Uterus (tissue), 4 donors: ENCODE measurements around the gene SFT2D3. TPM values are rescaled to one million over a fixed set of nuclear protein-coding genes. Genes with fewer than 3 reads are reported as not detected.

Experiments used
- DNase-seq, 2 donors: peaks; one replicate each; pipeline ENCODE4 v3.0.0-alpha.2; 2019 to 2020
- H3K27ac ChIP-seq, 2 donors: fragments of 200-600 bp; sonication (generic); 1 replicate in 1 of 2; 2 replicates in 1 of 2; pipeline ENCODE4 v1.5.1; 2016 to 2018
- H3K27me3 ChIP-seq, 2 donors: fragments of 200-600 bp; sonication (generic); one replicate each; pipeline ENCODE4 v1.5.1; 2018 to 2019; ENCODE audit warnings: control low read depth in 1 of 2
- H3K36me3 ChIP-seq, 2 donors: fragments of 200-600 bp; sonication (generic); one replicate each; pipeline ENCODE4 v1.5.1; 2019; ENCODE audit warnings: control low read depth in 1 of 2
- H3K4me1 ChIP-seq, 2 donors: fragments of 200-600 bp; sonication (generic); one replicate each; pipeline ENCODE4 v1.5.1; 2018 to 2019; ENCODE audit warnings: control low read depth in 1 of 2
- H3K4me3 ChIP-seq, 2 donors: fragments of 200-600 bp; sonication (generic); 1 replicate in 1 of 2; 2 replicates in 1 of 2; pipeline ENCODE4 v1.5.1; 2018 to 2019; ENCODE audit warnings: mild to moderate bottlenecking in 1 of 2
- H3K9me3 ChIP-seq, 2 donors: fragments of 200-600 bp; sonication (generic); one replicate each; pipeline ENCODE4 v1.5.1; 2019; ENCODE audit warnings: control low read depth in 1 of 2
- POLR2A ChIP-seq, 2 donors: fragments of 450-650 bp; IDR thresholded peaks; one replicate each; pipeline ENCODE4 v1.6.1; 2016; ENCODE audit warnings: antibody characterized with exemption in 2 of 2, mild to moderate bottlenecking in 1 of 2, moderate library complexity in 1 of 2
- intact Hi-C: fragments of 100-400 bp; cut with DNase I; formaldehyde crosslinking; loops from one replicate; pipeline ENCODE4 v1.15.1; 2023; ENCODE audit warnings: low total_unique reads
- total RNA-seq, 4 donors: library from RNA; depleted of rRNA in 3 of 4; stranded (reverse); fragments of >200 nt in 3 of 4; gene quantifications; one replicate each; pipeline versions ENCODE4 v1.1.0 to v1.2.4, GENCODE V29; 2014 to 2023
- TF ChIP-seq, protein P1 (sequence below), 4 experiments: fragments of 200-600 bp in 2 of 4; fragments of 450-650 bp in 2 of 4; sonication (generic) in 2 of 4; IDR thresholded peaks; one replicate each; pipeline ENCODE4 v1.5.1; 2016 to 2019; ENCODE audit warnings: antibody characterized with exemption in 4 of 4, mild to moderate bottlenecking in 2 of 4, moderate library complexity in 1 of 4
- donor health status: DM: yes; HTN: yes; CAD: no.

Gene SFT2D3
- total RNA-seq, 4 donors from 2014 or later: 5.9 to 27.2 (median 11.1) TPM

DNA sequence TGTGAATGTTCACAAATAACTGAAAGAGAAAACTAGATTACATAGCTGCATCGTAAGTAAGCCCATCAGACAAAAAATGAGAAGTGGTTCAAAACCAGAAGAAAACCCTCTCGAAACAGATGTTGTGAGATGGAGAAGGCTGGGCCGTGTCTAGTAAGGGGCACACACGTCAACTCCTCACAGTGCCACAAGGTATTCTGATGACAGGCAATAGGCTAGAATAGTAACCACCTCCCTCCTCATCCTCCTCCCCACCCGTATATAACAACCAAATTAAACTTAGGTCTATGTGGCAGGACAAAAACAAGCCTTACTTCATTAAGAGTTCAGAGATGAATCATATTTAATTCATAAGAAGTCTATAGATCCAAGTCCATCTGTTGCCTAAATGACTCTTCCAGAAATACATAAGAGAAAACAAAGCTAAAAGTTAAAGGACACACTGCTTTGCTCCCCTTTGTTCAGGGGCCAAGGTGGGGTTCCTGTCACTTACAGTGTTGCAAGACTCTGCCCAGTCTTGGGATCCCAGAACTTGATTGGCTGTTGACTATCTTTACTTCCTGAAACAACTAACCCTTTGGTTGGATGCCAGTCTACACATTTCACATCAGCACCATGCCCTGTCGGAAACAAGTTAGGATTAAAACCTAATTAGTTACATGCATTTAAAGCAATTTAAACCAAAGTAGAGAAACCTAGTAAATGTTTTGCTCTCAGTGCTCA is 25.0 kb downstream of the SFT2D3 start:
- no peaks in the 10 kb centered on the region for H3K27me3 ChIP-seq
- intact Hi-C loops: no loop called here

GRCh38 chr2:127733113-127733815 is 32.0 kb downstream of the SFT2D3 start:
- Histone ChIP-seq H3K4me1 (no peaks in the 10 kb centered on the region), H3K4me3 (no peak overlapping the region), H3K27ac (peak overlapping the region in 1 of 2 donors; percentile 4), H3K9me3 (no peaks in the 10 kb centered on the region), H3K27me3 (no peaks in the 10 kb centered on the region), H3K36me3 (no peaks in the 10 kb centered on the region)
- no peak for DNase-seq
- intact Hi-C loops: no loop called here
- TF ChIP-seq, protein P1, sequence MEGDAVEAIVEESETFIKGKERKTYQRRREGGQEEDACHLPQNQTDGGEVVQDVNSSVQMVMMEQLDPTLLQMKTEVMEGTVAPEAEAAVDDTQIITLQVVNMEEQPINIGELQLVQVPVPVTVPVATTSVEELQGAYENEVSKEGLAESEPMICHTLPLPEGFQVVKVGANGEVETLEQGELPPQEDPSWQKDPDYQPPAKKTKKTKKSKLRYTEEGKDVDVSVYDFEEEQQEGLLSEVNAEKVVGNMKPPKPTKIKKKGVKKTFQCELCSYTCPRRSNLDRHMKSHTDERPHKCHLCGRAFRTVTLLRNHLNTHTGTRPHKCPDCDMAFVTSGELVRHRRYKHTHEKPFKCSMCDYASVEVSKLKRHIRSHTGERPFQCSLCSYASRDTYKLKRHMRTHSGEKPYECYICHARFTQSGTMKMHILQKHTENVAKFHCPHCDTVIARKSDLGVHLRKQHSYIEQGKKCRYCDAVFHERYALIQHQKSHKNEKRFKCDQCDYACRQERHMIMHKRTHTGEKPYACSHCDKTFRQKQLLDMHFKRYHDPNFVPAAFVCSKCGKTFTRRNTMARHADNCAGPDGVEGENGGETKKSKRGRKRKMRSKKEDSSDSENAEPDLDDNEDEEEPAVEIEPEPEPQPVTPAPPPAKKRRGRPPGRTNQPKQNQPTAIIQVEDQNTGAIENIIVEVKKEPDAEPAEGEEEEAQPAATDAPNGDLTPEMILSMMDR (IDR thresholded peaks at IDR 0.05): no peak
- no peak for TF ChIP-seq POLR2A (IDR thresholded peaks at IDR 0.05)

More for the DNA sequence above, 25.0 kb downstream of the SFT2D3 start:
- H3K27ac ChIP-seq: no peak overlapping the region
- no peak overlapping the region for H3K4me3 ChIP-seq
- DNase-seq: no peak
- H3K4me1 ChIP-seq: no peaks in the 10 kb centered on the region
- TF ChIP-seq, protein P1 (IDR thresholded peaks at IDR 0.05): no peak
- TF ChIP-seq POLR2A (IDR thresholded peaks at IDR 0.05): no peak
- no peaks in the 10 kb centered on the region for H3K9me3 ChIP-seq
- H3K36me3 ChIP-seq: no peaks in the 10 kb centered on the region

- Histone ChIP-seq H3K9me3 (no peaks in the 10 kb centered on the region), H3K4me1 (no peaks in the 10 kb centered on the region), H3K27ac (peak overlapping the region in 1 of 2 donors; percentile 4), H3K27me3 (no peaks in the 10 kb centered on the region), H3K4me3 (no peak overlapping the region), H3K36me3 (no peaks in the 10 kb centered on the region)
- DNase-seq: no peak
- no peak for TF ChIP-seq POLR2A (IDR thresholded peaks at IDR 0.05)
- TF ChIP-seq, protein P1 (IDR thresholded peaks at IDR 0.05): no peak
- intact Hi-C loops: no loop called here
Observed at GRCh38 chr2:127733816-127734537, 32.7 kb downstream of the SFT2D3 start.

DNA sequence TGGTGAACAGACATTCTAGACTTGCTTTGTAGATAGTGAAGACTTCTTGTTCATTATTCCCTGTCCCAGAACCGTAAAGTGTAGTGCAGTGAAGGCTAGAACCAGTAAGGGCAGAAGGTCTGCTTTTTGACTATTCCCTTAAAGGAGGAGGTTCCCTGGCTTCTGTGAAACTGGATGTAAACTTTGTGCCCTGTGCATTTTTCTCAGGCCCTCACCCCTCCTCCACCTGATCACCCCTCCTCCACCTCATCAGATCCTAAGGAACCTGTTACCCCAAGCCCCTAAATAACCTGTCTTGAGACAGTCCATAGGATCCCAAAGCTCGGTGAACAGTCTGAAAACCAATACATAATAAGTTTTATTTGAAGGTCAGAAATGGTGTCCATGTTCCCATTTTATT is 33.7 kb downstream of the SFT2D3 start:
- H3K36me3 ChIP-seq: no peaks in the 10 kb centered on the region
- no peak for DNase-seq
- H3K9me3 ChIP-seq: no peaks in the 10 kb centered on the region
- H3K27ac ChIP-seq: no peak overlapping the region
- TF ChIP-seq, protein P1 (IDR thresholded peaks at IDR 0.05): no peak
- no peak for TF ChIP-seq POLR2A (IDR thresholded peaks at IDR 0.05)
- H3K4me3 ChIP-seq: no peak overlapping the region
- intact Hi-C loops: no loop called here
- H3K4me1 ChIP-seq: no peaks in the 10 kb centered on the region
- no peaks in the 10 kb centered on the region for H3K27me3 ChIP-seq
